Left hindlimb (tissue), 1 donor: ENCODE results near the gene MAVS.
"Not testable (repeated sequence)": the region's sequence is repeated elsewhere in the genome, so short reads cannot be mapped to it uniquely, and the experiment has no call there.

Experiments
- DNase-seq: peaks from one replicate; pipeline ENCODE4 v3.0.0-alpha.2; 2018

The MAVS gene

GRCh38 chr20:3857405-3857804 lies 10.8 kb downstream of the MAVS start:
- DNase-seq, result no peak

- DNase-seq, result no peak
Measured at GRCh38 chr20:3858689-3859088, 12.1 kb downstream of the MAVS start.

GRCh38 chr20:3861191-3861590 lies 14.6 kb downstream of the MAVS start:
- no peak for DNase-seq

GRCh38 chr20:3862333-3862732 lies 15.7 kb downstream of the MAVS start:
- no peak for DNase-seq

GRCh38 chr20:3863317-3863716 lies 16.7 kb downstream of the MAVS start:
- no peak for DNase-seq

- DNase-seq, result no peak
Measured at GRCh38 chr20:3864518-3864917, 17.9 kb downstream of the MAVS start.

GRCh38 chr20:3865152-3865886 lies 18.7 kb downstream of the MAVS start:
- DNase-seq, result no peak

- no peak for DNase-seq
Measured at GRCh38 chr20:3865887-3866407, 19.3 kb downstream of the MAVS start.

GRCh38 chr20:3866464-3866863 lies 19.8 kb downstream of the MAVS start:
- DNase-seq, result no peak

GRCh38 chr20:3867802-3868201 lies 21.2 kb downstream of the MAVS start:
- no peak for DNase-seq

GRCh38 chr20:3869839-3870634 lies 23.4 kb downstream of the MAVS start:
- DNase-seq, result no peak

- DNase-seq, result no peak
Measured at GRCh38 chr20:3871550-3872265, 25.1 kb downstream of the MAVS start.

- DNase-seq, result no peak
Measured at GRCh38 chr20:3873507-3873906, 26.9 kb downstream of the MAVS start.

GRCh38 chr20:3874194-3874844 lies 27.7 kb downstream of the MAVS start:
- DNase-seq, result peak; percentile 64

GRCh38 chr20:3875378-3875974 lies 28.8 kb downstream of the MAVS start:
- DNase-seq, result no peak

GRCh38 chr20:3876000-3876399 lies 29.4 kb downstream of the MAVS start:
- DNase-seq, result no peak

GRCh38 chr20:3876676-3877075 lies 30.0 kb downstream of the MAVS start:
- no peak for DNase-seq

- DNase-seq, result not testable (repeated sequence)
Measured at GRCh38 chr20:3878921-3879274, 32.3 kb downstream of the MAVS start.

- DNase-seq, result no peak
Measured at GRCh38 chr20:3885715-3886114, 39.1 kb downstream of the MAVS start.

- peak; percentile 51 for DNase-seq
Measured at GRCh38 chr20:3887876-3888620, 41.4 kb downstream of the MAVS start.

- peak; percentile 100 for DNase-seq
Measured at GRCh38 chr20:3888622-3889488, 42.2 kb downstream of the MAVS start, which contains the start of gene PANK2. PANK2 (plus strand) TSS chr20:3889387.
